22Rv1 (cell line): ENCODE results near the gene CGREF1.

Experiments used
- H3K27ac ChIP-seq: fragments of 450-650 bp; 2 replicates; pipeline ENCODE4 v1.5.1; 2017
- CTCF ChIP-seq: fragments of 450-650 bp; IDR thresholded peaks from 2 replicates; pipeline ENCODE4 v1.5.1; 2017; ENCODE audit warnings: mild to moderate bottlenecking
- ZFX ChIP-seq: fragments of 450-650 bp; IDR thresholded peaks from 2 replicates; pipeline ENCODE4 v1.6.1; 2017; ENCODE audit warnings: antibody characterized with exemption, borderline replicate concordance

CGREF1 gene

GRCh38 chr2:27155069-27155520 lies 36.2 kb upstream of the CGREF1 start:
- TF ChIP-seq ZFX (no peak), CTCF (no peak)

GRCh38 chr2:27154488-27154887 lies 35.6 kb upstream of the CGREF1 start:
- H3K27ac ChIP-seq = no peak overlapping the region
- TF ChIP-seq CTCF = no peak
- no peak for TF ChIP-seq ZFX

More at GRCh38 chr2:27155069-27155520, 36.2 kb upstream of the CGREF1 start:
- H3K27ac ChIP-seq = no peak overlapping the region

GRCh38 chr2:27152796-27153464 lies 34.0 kb upstream of the CGREF1 start:
- no peak for TF ChIP-seq ZFX
- TF ChIP-seq CTCF = no peak
- H3K27ac ChIP-seq = peak overlapping the region; percentile 39

DNA sequence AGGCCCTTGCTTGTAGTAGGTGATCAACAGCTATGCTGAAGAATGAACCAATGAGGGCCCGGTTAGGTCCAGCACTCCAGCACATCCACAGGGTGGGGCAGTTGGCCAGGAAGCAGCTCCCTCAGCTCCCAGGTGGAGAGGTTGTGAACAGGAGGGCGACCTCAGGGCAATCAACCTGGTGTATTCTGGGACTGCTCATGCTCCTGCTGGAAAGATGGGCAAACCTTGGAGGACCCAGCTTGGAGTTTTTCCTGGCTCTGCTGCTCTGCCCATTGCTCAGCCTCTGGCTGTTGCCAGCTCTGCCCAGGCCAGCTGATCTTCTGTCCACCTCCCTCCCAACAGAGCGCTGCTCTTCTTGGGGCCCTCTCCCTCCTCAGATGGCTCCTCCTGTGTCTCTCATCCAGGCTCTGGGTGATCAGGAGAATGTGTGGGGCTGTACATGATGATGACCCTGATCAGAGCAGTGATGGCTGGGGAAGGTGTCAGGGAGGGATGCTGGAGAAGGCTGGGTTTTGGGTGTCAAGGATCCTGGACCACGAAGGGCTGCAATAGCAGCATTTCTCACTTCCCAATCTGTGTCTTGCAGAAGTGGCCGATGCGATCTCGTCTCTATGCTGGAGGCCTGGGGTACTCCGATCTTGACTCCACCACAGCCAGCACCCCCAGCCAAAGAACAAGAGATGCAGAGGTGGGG lies 33.3 kb upstream of the CGREF1 start:
- TF ChIP-seq CTCF = peak; percentile 6; the same call in 1 of the 2 replicates
- no peak for TF ChIP-seq ZFX
- no peak overlapping the region for H3K27ac ChIP-seq

- no peak overlapping the region for H3K27ac ChIP-seq
- TF ChIP-seq CTCF (no peak), ZFX (no peak)
Measured at GRCh38 chr2:27150639-27151230, 31.8 kb upstream of the CGREF1 start.

DNA sequence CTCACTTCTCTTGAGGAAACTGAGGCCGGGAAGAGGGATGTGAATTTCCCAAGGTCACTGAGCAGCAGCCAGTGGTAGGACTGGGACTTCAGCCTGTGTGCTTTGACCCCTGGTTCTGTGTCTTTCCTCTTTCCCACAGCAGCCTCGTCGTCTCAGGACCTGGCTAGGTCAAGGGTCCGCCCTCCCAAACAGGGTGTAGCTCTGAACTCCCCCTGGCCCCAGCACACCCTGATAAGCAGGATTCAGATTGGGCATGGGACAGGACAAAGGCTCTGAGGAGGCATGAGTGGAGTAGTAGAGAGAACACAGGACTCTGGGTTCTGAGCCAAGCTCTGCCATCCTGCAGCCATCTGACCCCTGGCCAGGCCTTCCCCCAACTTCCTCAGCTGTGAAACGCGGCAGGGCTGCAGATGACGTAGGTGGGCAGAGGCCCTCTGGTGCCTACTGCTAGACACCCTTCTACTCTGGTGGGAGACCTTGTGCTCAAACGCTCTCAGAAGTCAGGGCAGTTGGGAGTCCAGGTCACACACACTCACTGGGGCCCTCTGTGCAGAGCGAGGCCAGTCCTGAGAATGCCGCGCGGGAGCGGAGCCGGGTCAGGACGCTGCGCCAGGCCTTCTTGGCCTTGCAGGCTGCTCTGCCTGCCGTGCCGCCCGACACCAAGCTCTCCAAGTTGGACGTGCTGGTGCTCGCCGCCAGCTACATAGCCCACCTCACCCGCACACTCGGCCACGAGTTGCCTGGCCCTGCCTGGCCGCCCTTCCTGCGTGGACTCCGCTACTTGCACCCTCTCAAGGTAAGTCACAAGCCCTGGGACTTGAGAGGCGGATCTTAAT lies 30.9 kb upstream of the CGREF1 start:
- no peak overlapping the region for H3K27ac ChIP-seq
- TF ChIP-seq ZFX (no peak), CTCF (no peak)
